Muscle layer of duodenum (tissue), 2 donors: ENCODE results near the gene PRR15L.
"Not testable (repeated sequence)": the region's sequence is repeated elsewhere in the genome, so short reads cannot be mapped to it uniquely, and the experiment has no call there.

Experiments used
- H3K27ac ChIP-seq: one replicate; pipeline ENCODE4 v1.7.0; 2013; ENCODE audit warnings: mild to moderate bottlenecking, low read length
- H3K27me3 ChIP-seq: one replicate; pipeline ENCODE4 v1.7.0; 2013; ENCODE audit warnings: low read depth, mild to moderate bottlenecking, control low read depth, low read length
- H3K36me3 ChIP-seq, 2 donors: one replicate each; pipeline ENCODE4 v1.7.0; 2013; ENCODE audit warnings: low read length in 2 of 2, control low read depth in 1 of 2, mild to moderate bottlenecking in 1 of 2; ENCODE audit not compliant: insufficient read depth in 2 of 2, control insufficient read depth in 1 of 2
- H3K4me1 ChIP-seq, 2 donors: one replicate each; pipeline ENCODE4 v1.7.0; 2013; ENCODE audit warnings: low read length in 2 of 2, mild to moderate bottlenecking in 2 of 2, control low read depth in 1 of 2, moderate library complexity in 1 of 2; ENCODE audit not compliant: insufficient read depth in 2 of 2, control insufficient read depth in 1 of 2
- H3K4me3 ChIP-seq, 2 donors: one replicate each; pipeline ENCODE4 v1.7.0; 2013; ENCODE audit warnings: low read length in 2 of 2, low read depth in 1 of 2, mild to moderate bottlenecking in 1 of 2
- H3K9me3 ChIP-seq, 2 donors: one replicate each; pipeline ENCODE4 v1.7.0; 2013; ENCODE audit warnings: low read length in 2 of 2, control low read depth in 1 of 2, mild to moderate bottlenecking in 1 of 2; ENCODE audit not compliant: control insufficient read depth in 1 of 2
- donor health status: healthy.

Gene PRR15L

DNA sequence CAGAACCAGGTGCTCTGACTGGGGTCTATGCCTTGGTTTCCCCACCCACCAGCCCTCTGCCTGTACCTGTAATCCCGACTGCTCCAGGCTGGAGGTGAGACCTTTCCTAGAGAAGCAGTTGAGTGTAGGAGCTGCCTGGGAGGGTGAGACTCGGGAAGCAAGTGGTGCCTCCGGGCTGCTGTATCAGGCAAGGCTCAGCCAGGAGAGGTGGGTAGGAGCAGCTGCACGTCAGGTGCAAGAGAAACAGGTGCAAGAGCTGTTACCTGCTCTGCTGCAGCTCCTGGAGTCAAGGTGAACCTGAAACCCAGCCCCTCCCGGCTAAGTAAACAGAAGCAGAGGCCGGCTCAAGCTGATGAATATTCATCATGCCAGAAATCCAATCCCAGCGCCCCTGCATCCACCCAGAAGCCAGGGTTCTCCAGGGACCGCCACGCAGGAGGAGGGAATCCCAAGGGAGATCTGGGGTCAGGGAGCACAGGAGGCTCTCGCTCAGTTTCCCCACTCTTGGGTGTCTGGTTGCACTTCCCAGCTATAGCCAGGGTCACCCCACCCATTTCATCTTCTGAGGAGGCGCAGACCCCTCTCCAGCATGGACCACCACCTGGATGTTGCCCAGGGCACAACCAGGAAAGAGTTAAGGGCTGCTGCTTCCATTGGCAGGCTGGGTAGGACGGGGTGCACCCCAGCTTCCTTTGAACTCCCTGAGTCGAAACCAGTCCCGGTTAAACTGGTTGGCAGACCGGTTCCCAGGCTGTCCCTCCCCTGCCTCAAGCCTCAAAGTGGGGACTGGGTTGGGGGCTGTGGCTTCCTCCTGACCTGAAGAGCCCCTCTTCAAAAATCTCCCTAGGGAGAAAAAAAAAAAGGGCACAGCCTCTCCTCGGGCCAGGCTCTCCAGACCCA is at the start of gene PRR15L:
Gene PRR15L, minus strand, starts transcription at position 293 of the 900 bp plus-strand sequence. CDS start 4,649 bp downstream, outside the sequence.
- H3K36me3 ChIP-seq, result no peaks in the 10 kb centered on the region
- H3K4me3 ChIP-seq, result peak within 1 kb of the TSS in 1 of 2 donors; percentile 64
- no peaks in the 10 kb centered on the region for H3K27me3 ChIP-seq
- H3K27ac ChIP-seq, result peak within 1 kb of the TSS; percentile 96
- no peaks in the 10 kb centered on the region for H3K4me1 ChIP-seq
- no peaks in the 10 kb centered on the region for H3K9me3 ChIP-seq

DNA sequence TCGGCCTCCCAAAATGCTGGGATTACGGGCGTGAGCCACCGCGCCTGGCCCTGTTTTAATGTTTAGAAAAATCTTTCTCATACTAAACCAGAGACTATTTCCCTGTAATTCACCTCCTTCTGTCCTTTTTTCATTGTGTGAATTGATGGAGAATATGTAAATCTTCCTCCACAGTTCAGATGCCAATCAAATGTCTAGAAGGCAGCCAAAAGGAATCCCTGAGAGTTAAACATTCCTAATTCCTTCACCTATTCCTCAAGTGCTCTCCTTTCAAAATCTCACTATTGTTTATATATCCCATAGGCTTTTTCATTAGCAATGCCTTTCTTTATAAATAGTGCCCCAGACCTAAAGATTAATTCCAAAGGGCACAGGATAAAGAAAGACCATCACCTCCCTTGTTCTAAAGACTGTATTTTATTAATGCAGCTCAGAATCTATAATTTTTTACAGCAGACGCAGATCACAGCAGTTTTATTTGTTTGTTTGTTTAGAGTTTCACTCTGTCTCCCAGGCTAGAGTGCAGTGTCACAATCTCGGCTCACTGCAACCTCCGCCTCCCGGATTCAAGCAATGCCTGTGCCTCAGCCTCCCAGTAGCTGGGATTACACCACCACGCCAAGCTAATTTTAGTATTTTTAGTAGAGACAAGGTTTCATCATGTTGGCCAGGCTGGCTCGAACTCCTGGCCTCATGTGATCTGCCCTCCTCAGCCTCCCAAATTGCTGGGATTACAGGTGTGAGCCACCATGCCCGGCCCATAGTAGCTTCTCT is 49.4 kb upstream of the PRR15L start:
- Histone ChIP-seq H3K9me3 (no peaks in the 10 kb centered on the region), H3K27ac (no peak overlapping the region), H3K36me3 (no peaks in the 10 kb centered on the region), H3K4me1 (peaks cover 4 to 33% of the 10 kb centered on the region in 2 donors), H3K27me3 (peaks cover 7% of the 10 kb centered on the region), H3K4me3 (no peak overlapping the region)

DNA sequence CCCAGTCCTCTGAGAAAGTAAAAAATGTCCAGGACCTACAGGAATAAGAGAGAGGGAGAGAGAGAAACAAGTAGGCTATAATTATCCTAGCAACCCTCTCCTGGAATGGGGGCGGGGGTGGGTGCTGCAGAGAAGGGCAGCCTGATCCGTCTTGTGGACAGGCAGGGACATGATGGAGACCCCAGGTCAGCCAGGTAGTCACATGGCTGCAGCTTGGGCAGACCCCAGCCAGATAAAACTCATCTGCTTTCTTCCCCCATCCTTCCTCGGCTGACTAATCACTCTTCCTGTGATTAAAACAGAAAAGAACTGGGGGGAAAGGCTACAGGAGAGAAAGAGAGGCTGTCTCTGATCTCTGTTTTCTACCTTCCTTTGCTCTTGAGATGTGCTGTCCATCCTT is 47.3 kb upstream of the PRR15L start:
- H3K36me3 ChIP-seq, result no peaks in the 10 kb centered on the region
- H3K4me1 ChIP-seq, result peaks cover 4 to 28% of the 10 kb centered on the region in 2 donors
- H3K9me3 ChIP-seq, result no peaks in the 10 kb centered on the region
- H3K27ac ChIP-seq, result no peak overlapping the region
- no peaks in the 10 kb centered on the region for H3K27me3 ChIP-seq
- H3K4me3 ChIP-seq, result no peak overlapping the region

- Histone ChIP-seq H3K4me1 (peaks cover 4 to 28% of the 10 kb centered on the region in 2 donors), H3K27me3 (no peaks in the 10 kb centered on the region), H3K9me3 (no peaks in the 10 kb centered on the region), H3K27ac (peak overlapping the region; percentile 68), H3K36me3 (no peaks in the 10 kb centered on the region), H3K4me3 (no peak overlapping the region)
Measured at GRCh38 chr17:48003417-48004151, 45.9 kb upstream of the PRR15L start.

- H3K27me3 ChIP-seq, result no peaks in the 10 kb centered on the region
Measured at GRCh38 chr17:48002916-48003416, 45.3 kb upstream of the PRR15L start.

DNA sequence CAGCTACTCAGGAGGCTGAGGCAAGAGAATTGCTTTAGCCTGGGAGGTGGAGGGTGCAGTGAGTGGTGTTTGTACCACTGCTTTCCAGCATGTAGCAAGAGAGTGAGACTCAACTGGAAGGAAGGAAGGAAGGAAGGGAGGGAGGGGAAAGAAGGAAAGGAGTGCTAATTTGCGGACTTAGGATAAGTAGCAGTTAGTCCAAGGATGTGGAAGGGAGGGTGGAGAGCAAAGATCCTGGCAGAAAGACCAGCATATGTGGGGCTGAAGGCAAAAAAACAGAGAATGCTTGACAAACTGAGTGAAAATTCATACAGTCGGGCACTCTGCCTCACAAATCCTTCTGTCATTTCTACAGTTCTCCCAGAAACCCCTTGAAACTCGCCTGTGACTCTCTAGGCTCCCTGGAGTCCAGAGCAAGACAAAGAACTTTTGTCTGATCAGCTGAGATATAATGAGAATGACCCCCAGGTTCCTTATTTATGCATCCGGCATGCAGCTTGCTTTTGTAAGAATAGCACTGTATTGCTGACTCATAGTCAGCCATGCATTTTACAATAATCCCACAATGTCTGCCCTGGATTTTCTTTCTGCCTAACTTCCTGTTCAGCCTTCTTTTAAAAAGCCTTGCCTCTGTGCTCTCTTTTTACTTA is 44.7 kb upstream of the PRR15L start:
- Histone ChIP-seq H3K27me3 (no peaks in the 10 kb centered on the region), H3K9me3 (no peaks in the 10 kb centered on the region), H3K4me3 (peak overlapping the region in 1 of 2 donors; percentile 16), H3K4me1 (peaks cover 4 to 28% of the 10 kb centered on the region in 2 donors), H3K27ac (peak overlapping the region; percentile 68), H3K36me3 (no peaks in the 10 kb centered on the region)

More at GRCh38 chr17:48002916-48003416, 45.3 kb upstream of the PRR15L start:
- Histone ChIP-seq H3K27ac (peak overlapping the region; percentile 68), H3K9me3 (no peaks in the 10 kb centered on the region), H3K4me1 (peaks cover 4 to 28% of the 10 kb centered on the region in 2 donors), H3K36me3 (no peaks in the 10 kb centered on the region), H3K4me3 (peak overlapping the region in 1 of 2 donors; percentile 16)

DNA sequence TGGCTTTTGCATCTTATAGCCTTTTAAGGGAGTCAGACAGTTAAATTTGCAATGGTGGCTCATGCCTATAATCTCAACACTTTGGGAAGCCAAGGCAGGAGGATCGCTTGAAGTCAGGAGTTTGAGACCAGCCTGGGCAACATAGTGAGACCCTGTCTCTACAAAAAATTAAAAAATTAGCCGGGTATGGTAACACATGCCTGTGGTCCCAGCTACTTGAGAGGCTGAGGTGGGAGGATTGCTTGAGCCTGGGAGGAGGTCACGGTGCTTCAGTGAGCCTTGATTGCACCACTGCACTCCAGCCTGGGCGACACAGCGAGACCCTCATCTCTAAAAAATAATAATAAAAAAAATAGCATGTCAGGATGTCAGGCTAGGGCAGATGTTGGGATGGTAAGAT is 44.0 kb upstream of the PRR15L start:
- H3K4me1 ChIP-seq, result peaks cover 4 to 28% of the 10 kb centered on the region in 2 donors
- H3K9me3 ChIP-seq, H3K4me3 ChIP-seq, H3K27me3 ChIP-seq, H3K36me3 ChIP-seq, H3K27ac ChIP-seq: not testable (repeated sequence)

GRCh38 chr17:48001197-48001596 is 43.5 kb upstream of the PRR15L start:
- Histone ChIP-seq H3K36me3 (no peaks in the 10 kb centered on the region), H3K4me3 (no peak overlapping the region), H3K4me1 (peaks cover 4 to 28% of the 10 kb centered on the region in 2 donors), H3K27ac (no peak overlapping the region), H3K27me3 (no peaks in the 10 kb centered on the region), H3K9me3 (no peaks in the 10 kb centered on the region)

DNA sequence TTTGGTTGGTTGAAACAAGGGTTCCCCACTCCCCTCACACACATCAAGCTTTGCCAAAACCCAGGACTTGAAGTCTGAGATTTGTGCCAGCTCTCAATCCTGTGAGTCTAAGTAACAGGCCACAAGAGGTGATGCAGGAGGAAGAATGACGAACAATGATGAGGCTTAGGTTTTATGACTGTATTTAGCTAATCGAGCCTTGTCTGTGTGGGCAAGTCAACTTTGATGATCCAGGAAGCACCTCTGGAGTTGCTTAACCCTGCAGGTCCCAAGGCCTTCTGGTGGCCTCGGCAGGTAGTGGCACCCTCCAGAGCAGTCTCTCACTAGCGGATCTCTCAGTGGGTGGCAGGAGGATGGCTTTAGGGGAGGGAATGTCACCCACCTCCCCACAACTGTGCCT is 41.9 kb upstream of the PRR15L start:
- peaks cover 7% of the 10 kb centered on the region for H3K27me3 ChIP-seq
- H3K4me1 ChIP-seq, result peaks cover 4 to 27% of the 10 kb centered on the region in 2 donors
- no peaks in the 10 kb centered on the region for H3K36me3 ChIP-seq
- H3K9me3 ChIP-seq, result no peaks in the 10 kb centered on the region
- no peak overlapping the region for H3K4me3 ChIP-seq
- H3K27ac ChIP-seq, result no peak overlapping the region

DNA sequence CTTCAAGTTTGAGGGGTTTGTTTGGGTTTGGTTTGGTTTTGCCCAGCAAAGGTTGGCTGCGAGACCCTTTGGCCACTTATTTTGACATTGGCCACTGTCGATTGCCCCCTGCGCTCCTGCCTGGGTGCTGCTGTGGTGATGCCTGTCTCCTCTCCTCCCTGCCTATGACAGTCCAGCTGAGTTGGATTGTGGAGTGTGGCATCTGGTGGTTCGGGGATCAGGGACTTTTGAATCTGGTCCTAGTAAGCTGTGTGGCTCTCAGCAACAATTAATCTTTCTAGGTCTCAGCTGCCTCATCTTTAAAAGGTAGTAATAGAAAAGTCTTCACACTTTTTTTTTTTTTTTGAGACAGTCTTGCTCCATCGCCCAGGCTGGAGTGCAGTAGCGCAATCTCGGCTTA is 40.4 kb upstream of the PRR15L start:
- H3K27me3 ChIP-seq, result peaks cover 7% of the 10 kb centered on the region
- no peaks in the 10 kb centered on the region for H3K9me3 ChIP-seq
- no peak overlapping the region for H3K4me3 ChIP-seq
- peaks cover 3 to 12% of the 10 kb centered on the region in 2 donors for H3K4me1 ChIP-seq
- no peaks in the 10 kb centered on the region for H3K36me3 ChIP-seq
- no peak overlapping the region for H3K27ac ChIP-seq
